ENCODE measurements around the gene CA7.

CA7 gene

DNA sequence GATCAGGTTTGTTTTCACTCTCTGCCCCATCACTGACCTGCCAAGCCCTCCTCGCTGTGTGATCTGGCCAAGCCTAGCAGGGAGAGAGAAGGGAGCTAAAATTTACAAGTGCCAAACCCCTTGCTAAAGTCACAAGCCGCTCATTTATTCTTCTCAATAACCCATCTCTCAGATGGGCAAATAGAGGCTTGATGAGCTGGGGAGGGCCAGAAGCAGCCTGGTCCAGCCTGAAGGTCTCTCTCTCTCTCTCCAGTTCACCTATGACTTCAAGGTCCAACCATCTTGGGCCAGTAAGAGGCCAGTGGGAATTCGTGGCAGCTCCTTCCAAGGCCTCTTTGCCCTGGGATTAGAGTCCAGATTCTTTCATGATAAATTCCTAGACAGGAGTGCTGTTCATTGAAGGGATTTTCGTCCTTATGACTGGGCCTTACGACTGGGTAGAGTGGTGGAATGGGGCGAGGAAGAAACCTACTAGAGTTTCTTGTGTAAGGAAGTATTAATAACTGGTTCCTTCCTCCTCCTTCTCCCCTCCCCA, 3.4 kb downstream of the CA7 start:
- Histone ChIP-seq H3K27ac (ENCODE audit: low read length) (no peak overlapping the region), H3K36me3 (ENCODE audit: insufficient read depth, low read depth, low read length) (no peaks in the 10 kb centered on the region), H3K4me1 (ENCODE audit: insufficient read depth, low read length) (no peaks in the 10 kb centered on the region; the same call in 1 of the 2 replicates), H3K4me3 (ENCODE audit: low read length) (no peak overlapping the region), H3K9me3 (ENCODE audit: insufficient read depth, low read depth, low read length) (no peaks in the 10 kb centered on the region), H3K27me3 (ENCODE audit: insufficient read depth, low read length) (peaks cover 68% of the 10 kb centered on the region), H3K9ac (ENCODE audit: low read depth, low read length) (no peak overlapping the region)

DNA sequence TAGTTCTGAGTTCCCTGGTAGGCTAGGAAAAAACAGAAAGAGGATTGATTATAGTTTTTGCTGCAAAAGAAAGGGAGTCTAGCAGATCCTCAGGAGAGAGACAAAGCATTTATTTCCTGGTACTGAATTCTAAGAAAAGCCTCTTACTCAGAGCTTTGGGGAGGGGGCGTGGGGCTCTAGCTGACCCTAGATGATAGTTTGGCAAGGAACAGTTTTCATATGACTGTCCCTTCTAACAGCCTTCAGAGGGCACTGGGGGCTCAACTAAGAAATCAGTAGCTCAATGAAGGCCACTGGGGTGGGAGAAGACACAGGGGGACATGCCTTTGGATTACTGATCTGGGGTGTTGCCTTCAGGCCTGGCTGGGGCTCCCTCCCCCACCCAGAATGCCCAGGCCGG, 4.0 kb downstream of the CA7 start:
- Histone ChIP-seq H3K9ac (ENCODE audit: low read depth, low read length) (no peak overlapping the region), H3K27me3 (ENCODE audit: insufficient read depth, low read length) (peaks cover 62% of the 10 kb centered on the region), H3K36me3 (ENCODE audit: insufficient read depth, low read depth, low read length) (no peaks in the 10 kb centered on the region), H3K9me3 (ENCODE audit: insufficient read depth, low read depth, low read length) (no peaks in the 10 kb centered on the region), H3K4me3 (ENCODE audit: low read length) (no peak overlapping the region), H3K27ac (ENCODE audit: low read length) (no peak overlapping the region), H3K4me1 (ENCODE audit: insufficient read depth, low read length) (no peaks in the 10 kb centered on the region; the same call in 1 of the 2 replicates)

DNA sequence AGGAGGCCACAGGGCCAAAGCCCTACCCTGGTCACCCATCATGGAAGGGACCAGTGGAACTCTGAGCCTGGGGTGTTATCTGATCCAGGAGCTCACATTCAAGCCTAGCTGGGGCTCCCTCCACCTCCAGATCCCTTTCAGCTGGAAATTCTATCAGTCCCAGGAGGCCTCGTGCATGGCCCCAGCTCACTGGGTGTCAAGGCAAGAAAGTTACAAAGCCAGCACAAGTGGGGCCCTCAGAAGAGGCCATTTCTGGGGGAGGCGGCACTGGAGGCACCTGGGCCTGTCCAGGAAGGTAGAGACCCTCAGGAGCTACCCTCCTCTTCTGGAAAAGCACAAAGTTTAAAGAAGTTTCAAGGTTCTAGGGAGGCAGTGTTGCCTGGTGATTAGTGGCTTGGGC, 4.8 kb downstream of the CA7 start:
- no peaks in the 10 kb centered on the region; the same call in 1 of the 2 replicates for H3K4me1 ChIP-seq (ENCODE audit: insufficient read depth, low read length)

DNA sequence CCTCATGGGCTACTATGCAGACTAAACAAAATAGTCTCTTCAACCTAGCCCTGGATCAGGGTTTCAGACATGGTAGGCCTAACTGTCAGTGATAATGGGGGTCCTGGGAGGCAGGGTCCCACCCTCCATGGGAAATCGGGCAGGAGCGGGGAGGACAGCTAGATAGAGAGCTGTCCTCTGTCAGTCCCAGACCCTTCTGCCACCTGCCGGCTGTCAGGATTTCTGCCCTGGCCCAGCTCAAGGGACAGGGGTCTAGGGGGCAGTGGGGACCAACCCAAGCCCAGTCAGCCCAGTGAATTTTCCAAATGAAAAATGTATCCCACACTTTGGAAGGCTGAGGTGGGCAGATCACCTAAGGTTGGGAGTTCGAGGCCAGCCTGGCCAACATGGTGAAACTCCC, 5.3 kb downstream of the CA7 start:
- H3K4me1 ChIP-seq (ENCODE audit: insufficient read depth, low read length) = no peaks in the 10 kb centered on the region; the same call in 1 of the 2 replicates
- no peaks in the 10 kb centered on the region for H3K9me3 ChIP-seq (ENCODE audit: insufficient read depth, low read depth, low read length)
- no peak overlapping the region for H3K27ac ChIP-seq (ENCODE audit: low read length)
- no peak overlapping the region for H3K4me3 ChIP-seq (ENCODE audit: low read length)
- peaks cover 49% of the 10 kb centered on the region for H3K27me3 ChIP-seq (ENCODE audit: insufficient read depth, low read length)
- no peak overlapping the region for H3K9ac ChIP-seq (ENCODE audit: low read depth, low read length)
- no peaks in the 10 kb centered on the region for H3K36me3 ChIP-seq (ENCODE audit: insufficient read depth, low read depth, low read length)

More for the DNA sequence above, 4.8 kb downstream of the CA7 start:
- H3K27ac ChIP-seq (ENCODE audit: low read length) = no peak overlapping the region
- no peak overlapping the region for H3K4me3 ChIP-seq (ENCODE audit: low read length)
- H3K27me3 ChIP-seq (ENCODE audit: insufficient read depth, low read length) = peaks cover 54% of the 10 kb centered on the region
- no peaks in the 10 kb centered on the region for H3K36me3 ChIP-seq (ENCODE audit: insufficient read depth, low read depth, low read length)
- H3K9me3 ChIP-seq (ENCODE audit: insufficient read depth, low read depth, low read length) = no peaks in the 10 kb centered on the region
- no peak overlapping the region for H3K9ac ChIP-seq (ENCODE audit: low read depth, low read length)

DNA sequence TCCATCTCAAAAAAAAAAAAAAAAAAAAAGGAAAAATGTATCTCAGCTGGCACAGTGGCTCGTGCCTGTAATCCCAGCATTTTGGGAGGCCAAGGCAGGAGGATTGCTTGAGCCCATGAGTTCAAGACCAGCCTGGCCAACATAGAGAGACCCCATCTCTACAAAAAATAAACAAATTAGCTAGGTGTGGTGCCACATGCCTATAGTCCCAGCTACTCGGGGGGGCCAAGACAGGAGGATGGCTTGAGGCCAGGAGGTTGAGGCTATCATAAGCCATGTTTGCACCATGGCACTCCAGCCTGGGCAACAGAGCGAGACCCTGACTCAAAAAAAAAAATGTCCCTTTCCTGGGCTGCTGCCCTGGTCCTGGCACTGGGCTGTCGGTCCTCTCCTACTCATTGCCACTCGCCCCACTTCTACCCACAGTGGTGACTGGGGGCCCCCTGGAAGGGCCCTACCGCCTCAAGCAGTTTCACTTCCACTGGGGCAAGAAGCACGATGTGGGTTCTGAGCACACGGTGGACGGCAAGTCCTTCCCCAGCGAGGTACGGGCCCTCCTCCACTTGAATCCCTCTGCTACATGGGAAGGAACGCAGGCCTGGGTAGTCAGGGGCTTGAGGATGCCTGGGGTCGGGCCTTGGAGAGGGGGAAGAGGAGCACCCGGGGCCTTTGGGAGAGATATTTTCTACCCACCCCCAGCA, 6.1 kb downstream of the CA7 start:
- Histone ChIP-seq H3K27ac (ENCODE audit: low read length) (no peak overlapping the region), H3K9me3 (ENCODE audit: insufficient read depth, low read depth, low read length) (no peaks in the 10 kb centered on the region), H3K4me1 (ENCODE audit: insufficient read depth, low read length) (no peaks in the 10 kb centered on the region), H3K4me3 (ENCODE audit: low read length) (no peak overlapping the region), H3K36me3 (ENCODE audit: insufficient read depth, low read depth, low read length) (no peaks in the 10 kb centered on the region), H3K9ac (ENCODE audit: low read depth, low read length) (no peak overlapping the region), H3K27me3 (ENCODE audit: insufficient read depth, low read length) (peaks cover 41% of the 10 kb centered on the region)

DNA sequence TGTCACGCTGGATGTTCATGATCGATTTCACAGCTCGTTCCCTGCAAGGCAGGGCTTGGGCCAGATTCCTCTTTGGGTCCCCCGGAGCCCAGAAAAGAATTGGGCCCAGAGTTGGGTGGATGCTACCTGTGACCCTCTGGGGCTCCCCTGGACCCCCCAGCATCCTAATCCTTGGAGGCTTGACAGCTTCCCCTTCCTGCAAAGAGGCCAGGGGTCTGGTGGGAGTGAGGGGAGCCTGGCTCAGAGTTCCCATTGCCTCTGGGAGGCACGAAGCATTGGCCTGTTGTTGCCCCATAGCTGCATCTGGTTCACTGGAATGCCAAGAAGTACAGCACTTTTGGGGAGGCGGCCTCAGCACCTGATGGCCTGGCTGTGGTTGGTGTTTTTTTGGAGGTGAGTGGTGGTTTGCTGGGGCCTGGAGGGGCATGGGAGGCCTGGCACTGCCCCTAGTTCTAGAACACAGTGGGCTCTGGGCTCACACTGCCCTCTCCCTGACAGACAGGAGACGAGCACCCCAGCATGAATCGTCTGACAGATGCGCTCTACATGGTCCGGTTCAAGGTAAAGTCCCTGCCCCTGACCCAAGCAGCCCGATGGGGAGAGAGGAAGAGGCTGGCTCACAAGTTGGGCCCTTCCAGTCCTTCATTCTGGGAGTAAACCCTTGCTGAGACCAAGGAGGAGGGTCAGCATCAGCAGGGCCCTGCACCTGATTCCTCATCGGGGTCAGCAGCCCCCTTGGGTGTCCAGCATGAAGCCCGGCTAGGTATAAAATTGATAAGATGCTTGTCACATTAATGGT, 7.2 kb downstream of the CA7 start:
- Histone ChIP-seq H3K4me3 (ENCODE audit: low read length) (no peak overlapping the region), H3K36me3 (ENCODE audit: insufficient read depth, low read depth, low read length) (no peaks in the 10 kb centered on the region), H3K4me1 (ENCODE audit: insufficient read depth, low read length) (no peaks in the 10 kb centered on the region), H3K9me3 (ENCODE audit: insufficient read depth, low read depth, low read length) (no peaks in the 10 kb centered on the region), H3K9ac (ENCODE audit: low read depth, low read length) (no peak overlapping the region), H3K27ac (ENCODE audit: low read length) (no peak overlapping the region), H3K27me3 (ENCODE audit: insufficient read depth, low read length) (peaks cover 30% of the 10 kb centered on the region)

DNA sequence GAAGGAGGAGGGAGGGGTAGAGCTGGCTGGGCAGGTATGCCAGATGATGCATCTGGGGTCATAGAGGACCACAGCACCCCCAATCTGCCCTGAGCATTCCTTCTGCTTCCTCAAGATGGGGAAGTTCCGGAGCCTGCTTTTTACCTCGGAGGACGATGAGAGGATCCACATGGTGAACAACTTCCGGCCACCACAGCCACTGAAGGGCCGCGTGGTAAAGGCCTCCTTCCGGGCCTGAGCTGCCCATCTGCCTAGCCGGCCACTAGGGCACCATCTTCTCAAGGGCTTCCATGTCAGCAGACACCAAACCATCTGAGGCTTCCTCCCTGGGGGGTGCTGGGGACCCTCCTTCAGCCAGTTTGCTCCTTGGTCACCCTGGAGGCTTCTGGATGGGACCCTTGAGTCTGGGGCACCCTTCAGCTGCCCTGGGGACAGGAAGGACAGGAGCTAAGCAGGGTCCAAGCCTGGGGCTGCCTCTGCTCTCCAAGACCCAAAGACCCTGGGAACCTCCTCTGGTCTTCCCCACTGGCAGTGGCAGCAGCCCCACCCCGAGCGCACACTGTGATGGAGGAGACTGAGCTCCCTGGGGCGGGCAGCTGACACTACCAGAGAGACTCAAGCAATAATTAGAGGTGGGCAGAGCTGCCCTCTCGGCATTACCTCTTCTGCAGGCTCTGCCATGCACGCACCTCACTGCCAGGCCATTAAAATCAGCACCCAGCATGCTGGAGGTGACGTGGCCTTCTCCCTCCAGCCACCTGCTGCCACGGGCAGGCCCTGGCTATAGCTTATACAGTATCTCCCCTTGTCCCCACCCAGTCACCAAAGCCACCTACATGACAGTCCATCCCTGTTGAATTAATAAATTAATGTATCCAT, 9.3 kb downstream of the CA7 start:
- H3K4me3 ChIP-seq (ENCODE audit: low read length) = no peak overlapping the region
- H3K9me3 ChIP-seq (ENCODE audit: insufficient read depth, low read depth, low read length) = no peaks in the 10 kb centered on the region
- H3K9ac ChIP-seq (ENCODE audit: low read depth, low read length) = no peak overlapping the region
- no peaks in the 10 kb centered on the region for H3K4me1 ChIP-seq (ENCODE audit: insufficient read depth, low read length)
- H3K27ac ChIP-seq (ENCODE audit: low read length) = no peak overlapping the region
- peaks cover 10% of the 10 kb centered on the region; the same call in 1 of the 2 replicates for H3K27me3 ChIP-seq (ENCODE audit: insufficient read depth, low read length)
- no peaks in the 10 kb centered on the region for H3K36me3 ChIP-seq (ENCODE audit: insufficient read depth, low read depth, low read length)

DNA sequence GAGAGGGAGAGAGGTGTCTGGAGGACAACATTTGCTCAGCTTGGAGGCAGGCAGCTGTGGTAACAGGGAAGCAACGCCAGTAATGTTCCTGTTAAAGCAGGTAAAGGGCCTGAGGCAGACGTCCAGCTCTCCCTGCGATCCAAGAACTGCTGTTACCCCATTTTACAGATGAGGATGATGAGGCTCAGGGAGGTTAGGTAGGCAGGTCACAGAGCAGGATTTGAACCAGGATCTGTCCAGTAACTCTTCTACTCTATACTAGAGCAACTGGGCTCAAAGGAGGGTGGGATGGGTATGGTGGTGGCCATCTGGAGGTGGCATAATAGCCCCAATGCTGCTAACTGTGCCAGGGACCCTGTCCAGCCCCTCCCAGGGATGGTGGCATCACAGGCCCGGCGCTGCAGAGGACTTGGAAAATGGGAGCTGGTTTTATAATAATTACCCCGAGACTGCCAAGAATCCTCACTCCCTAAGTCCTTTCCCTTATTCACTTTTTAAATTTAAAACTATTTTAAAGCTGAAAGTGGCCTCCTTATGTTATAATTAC, 12.0 kb downstream of the CA7 start:
- no peak overlapping the region for H3K27ac ChIP-seq (ENCODE audit: low read length)
- no peaks in the 10 kb centered on the region for H3K36me3 ChIP-seq (ENCODE audit: insufficient read depth, low read depth, low read length)
- H3K4me3 ChIP-seq (ENCODE audit: low read length) = no peak overlapping the region
- H3K4me1 ChIP-seq (ENCODE audit: insufficient read depth, low read length) = no peaks in the 10 kb centered on the region
- H3K9me3 ChIP-seq (ENCODE audit: insufficient read depth, low read depth, low read length) = no peaks in the 10 kb centered on the region
- H3K27me3 ChIP-seq (ENCODE audit: insufficient read depth, low read length) = no peaks in the 10 kb centered on the region
- H3K9ac ChIP-seq (ENCODE audit: low read depth, low read length) = no peak overlapping the region

DNA sequence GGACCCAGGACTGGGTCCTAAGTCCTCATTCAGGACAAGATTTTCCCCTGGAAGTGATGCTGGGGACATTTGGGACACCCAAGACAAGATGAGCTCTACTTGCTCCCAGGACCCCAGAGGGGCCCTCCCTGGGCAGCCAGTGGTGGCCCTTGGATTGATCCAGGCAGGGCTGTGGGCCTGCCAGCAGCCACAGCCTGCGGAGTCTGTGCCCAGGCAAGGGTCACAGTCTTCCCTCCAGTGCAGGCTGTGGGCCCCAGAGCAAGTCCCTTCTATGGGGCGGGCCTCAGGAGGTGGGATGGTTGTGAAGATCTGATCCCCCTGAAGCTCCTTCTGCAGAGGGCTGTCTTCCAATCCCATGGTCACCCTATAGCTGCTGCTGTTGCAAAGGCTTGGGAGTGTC, 12.6 kb downstream of the CA7 start:
- H3K36me3 ChIP-seq (ENCODE audit: insufficient read depth, low read depth, low read length) = no peaks in the 10 kb centered on the region
- H3K4me1 ChIP-seq (ENCODE audit: insufficient read depth, low read length) = no peaks in the 10 kb centered on the region
- no peaks in the 10 kb centered on the region for H3K9me3 ChIP-seq (ENCODE audit: insufficient read depth, low read depth, low read length)
- H3K27me3 ChIP-seq (ENCODE audit: insufficient read depth, low read length) = no peaks in the 10 kb centered on the region
- no peak overlapping the region for H3K9ac ChIP-seq (ENCODE audit: low read depth, low read length)
- no peak overlapping the region for H3K27ac ChIP-seq (ENCODE audit: low read length)
- no peak overlapping the region for H3K4me3 ChIP-seq (ENCODE audit: low read length)

DNA sequence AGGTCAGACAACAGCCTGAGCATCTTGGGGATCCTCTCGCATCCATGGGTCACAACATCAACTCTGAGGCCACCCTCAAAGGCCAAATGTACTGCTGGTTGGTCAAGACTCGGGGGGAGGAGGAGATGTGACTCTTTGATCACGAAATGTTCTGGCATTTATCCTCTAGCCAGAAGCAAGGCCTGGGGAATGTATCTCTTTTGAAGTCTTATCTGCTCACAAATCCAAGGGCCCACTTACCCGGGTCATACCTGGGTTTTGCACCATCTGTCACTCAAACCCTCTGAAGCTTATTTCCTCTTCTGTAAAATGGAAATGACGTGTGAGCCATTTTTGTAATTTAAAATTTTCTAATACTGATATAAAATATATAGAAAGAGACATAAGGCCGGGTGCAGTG, 13.2 kb downstream of the CA7 start:
- H3K27me3 ChIP-seq (ENCODE audit: insufficient read depth, low read length) = no peaks in the 10 kb centered on the region
- no peaks in the 10 kb centered on the region for H3K4me1 ChIP-seq (ENCODE audit: insufficient read depth, low read length)
- no peaks in the 10 kb centered on the region for H3K9me3 ChIP-seq (ENCODE audit: insufficient read depth, low read depth, low read length)

DNA sequence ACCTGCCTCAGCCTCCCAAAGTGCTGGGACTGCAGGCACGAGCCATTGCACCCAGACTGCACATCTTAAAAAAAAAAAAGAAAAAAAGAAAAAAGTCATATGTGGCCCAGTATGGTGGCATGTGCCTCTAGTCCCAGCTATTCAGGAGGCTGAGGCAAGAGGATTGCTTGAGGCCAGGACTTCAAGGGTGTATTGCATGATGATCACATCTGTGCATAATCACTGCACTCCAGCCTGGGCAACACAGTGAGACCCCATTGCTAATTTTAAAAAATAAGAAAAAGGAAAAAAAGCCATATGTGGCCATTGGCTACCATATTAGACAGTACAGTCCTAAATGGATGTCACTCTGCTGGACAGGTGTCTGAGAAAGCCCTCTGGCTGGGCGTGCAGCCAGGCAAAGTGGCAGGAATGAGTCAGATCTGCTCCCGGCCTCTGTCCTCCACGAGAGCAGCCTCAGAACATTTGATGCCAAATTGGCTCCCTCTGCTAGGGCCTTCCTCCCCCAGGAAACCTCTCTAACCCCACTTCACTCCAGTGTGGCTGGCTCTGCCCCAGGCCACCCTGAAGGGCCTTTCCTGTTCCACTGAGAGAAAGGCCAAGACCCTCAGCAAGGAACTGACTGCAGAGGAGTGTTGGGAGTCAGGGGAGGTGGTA, 14.7 kb downstream of the CA7 start:
- H3K36me3 ChIP-seq (ENCODE audit: insufficient read depth, low read depth, low read length) = no peaks in the 10 kb centered on the region
- no peak overlapping the region for H3K9ac ChIP-seq (ENCODE audit: low read depth, low read length)
- H3K27me3 ChIP-seq (ENCODE audit: insufficient read depth, low read length) = no peaks in the 10 kb centered on the region
- H3K4me1 ChIP-seq (ENCODE audit: insufficient read depth, low read length) = no peaks in the 10 kb centered on the region
- H3K9me3 ChIP-seq (ENCODE audit: insufficient read depth, low read depth, low read length) = no peaks in the 10 kb centered on the region
- H3K4me3 ChIP-seq (ENCODE audit: low read length) = no peak overlapping the region
- H3K27ac ChIP-seq (ENCODE audit: low read length) = no peak overlapping the region

More for the DNA sequence above, 13.2 kb downstream of the CA7 start:
- Histone ChIP-seq H3K27ac (ENCODE audit: low read length) (no peak overlapping the region), H3K4me3 (ENCODE audit: low read length) (no peak overlapping the region), H3K9ac (ENCODE audit: low read depth, low read length) (no peak overlapping the region), H3K36me3 (ENCODE audit: insufficient read depth, low read depth, low read length) (no peaks in the 10 kb centered on the region)

Measured in iPS-20b (cell line).